MV-4-11 (cell line): ENCODE data around the gene BMP6.

Experiments used
- DNase-seq: peaks from one replicate; lab custom pipeline; 2025; lab: John Stamatoyannopoulos, UW

BMP6 gene

GRCh38 chr6:7719364-7719850 lies 6.5 kb upstream of the BMP6 start:
- DNase-seq: no peak

- DNase-seq: no peak
Measured at GRCh38 chr6:7720346-7720745, 5.6 kb upstream of the BMP6 start.

GRCh38 chr6:7721649-7722048 lies 4.2 kb upstream of the BMP6 start:
- DNase-seq: peak; percentile 22

- DNase-seq: peak; percentile 68
Measured at GRCh38 chr6:7723041-7723447, 2.9 kb upstream of the BMP6 start.

GRCh38 chr6:7723554-7723953 lies 2.3 kb upstream of the BMP6 start:
- DNase-seq: no peak

GRCh38 chr6:7725412-7725811 lies 487 bp upstream of the BMP6 start:
- no peak for DNase-seq

- no peak for DNase-seq
Measured at GRCh38 chr6:7726416-7727085, 652 bp downstream of the BMP6 start.

GRCh38 chr6:7727086-7727945 lies 1.4 kb downstream of the BMP6 start:
- DNase-seq: no peak

GRCh38 chr6:7727946-7728854 lies 2.3 kb downstream of the BMP6 start:
- DNase-seq: no peak

GRCh38 chr6:7728855-7729590 lies 3.1 kb downstream of the BMP6 start:
- no peak for DNase-seq

GRCh38 chr6:7730001-7730783 lies 4.3 kb downstream of the BMP6 start:
- DNase-seq: peak; percentile 40

- no peak for DNase-seq
Measured at GRCh38 chr6:7730784-7731227, 4.9 kb downstream of the BMP6 start.

- DNase-seq: no peak
Measured at GRCh38 chr6:7731294-7731693, 5.4 kb downstream of the BMP6 start.

GRCh38 chr6:7732228-7732627 lies 6.3 kb downstream of the BMP6 start:
- DNase-seq: peak; percentile 48

- DNase-seq: no peak
Measured at GRCh38 chr6:7734707-7735383, 8.9 kb downstream of the BMP6 start.

GRCh38 chr6:7737106-7737505 lies 11.2 kb downstream of the BMP6 start:
- no peak for DNase-seq

- no peak for DNase-seq
Measured at GRCh38 chr6:7737867-7738266, 12.0 kb downstream of the BMP6 start.

- DNase-seq: no peak
Measured at GRCh38 chr6:7742223-7742785, 16.4 kb downstream of the BMP6 start.

GRCh38 chr6:7745942-7746341 lies 20.0 kb downstream of the BMP6 start:
- no peak for DNase-seq

- DNase-seq: no peak
Measured at GRCh38 chr6:7747016-7747415, 21.1 kb downstream of the BMP6 start.
